HUDEP-2 (cell line): ENCODE results near the gene KRT33B.

Experiments used
- DNase-seq, 76 experiments: peaks; one replicate each; lab custom pipeline; 2025; ENCODE audit not compliant: unreplicated experiment in 76 of 76; lab: John Stamatoyannopoulos, UW

The KRT33B gene

DNA sequence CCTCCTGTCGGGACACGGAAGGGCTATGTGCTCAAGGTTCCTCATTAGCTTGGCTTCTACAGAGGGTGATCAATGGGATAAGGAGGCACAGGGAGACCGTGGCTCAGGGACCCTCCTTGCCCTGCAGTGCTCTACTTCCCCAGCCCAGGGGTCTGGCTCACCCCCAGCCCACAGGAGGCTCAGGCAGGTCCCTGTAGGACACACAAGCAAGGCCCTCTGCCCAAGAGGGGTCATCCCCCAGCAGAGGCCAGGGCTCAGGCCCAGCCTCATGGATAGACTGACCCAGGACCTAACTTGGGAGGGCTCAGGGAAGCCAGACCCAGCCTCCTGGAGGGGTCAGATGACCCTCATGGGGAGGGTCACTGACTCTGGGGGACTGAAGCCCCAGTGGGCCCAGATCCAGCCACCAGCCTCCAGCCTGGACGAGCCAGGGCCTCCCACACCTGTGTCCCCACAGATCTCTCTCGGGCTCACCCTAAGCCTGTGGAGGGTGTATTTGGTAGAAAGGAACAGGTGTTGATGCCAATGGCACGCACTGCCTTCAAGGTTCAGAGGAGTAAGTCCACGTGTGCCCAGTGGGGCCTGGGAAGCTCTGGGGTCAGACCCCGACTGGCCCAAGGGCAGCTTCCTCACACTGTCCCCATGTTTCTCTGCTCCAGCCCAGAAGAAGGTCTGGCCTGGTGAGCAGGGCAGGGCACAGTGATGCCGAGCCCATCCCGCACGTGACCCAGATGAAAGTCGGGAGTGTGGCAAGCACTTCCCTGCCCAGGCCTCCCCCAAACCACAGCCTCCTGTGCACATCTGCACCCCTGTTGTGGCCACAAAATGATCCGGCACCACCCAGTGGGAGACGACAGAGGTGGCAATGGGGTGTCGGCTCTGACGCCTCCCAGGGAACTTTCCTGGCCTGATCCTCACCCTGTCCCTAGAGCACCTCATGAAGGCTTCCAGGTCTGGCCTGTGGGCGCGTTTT is 43.2 kb downstream of the KRT33B start:
- DNase-seq = no peak

- no peak for DNase-seq
Observed at GRCh38 chr17:41325611-41326010, 44.0 kb downstream of the KRT33B start.

GRCh38 chr17:41325126-41325525 is 44.5 kb downstream of the KRT33B start:
- no peak for DNase-seq

GRCh38 chr17:41324180-41325075 is 45.2 kb downstream of the KRT33B start:
- DNase-seq = no peak

DNA sequence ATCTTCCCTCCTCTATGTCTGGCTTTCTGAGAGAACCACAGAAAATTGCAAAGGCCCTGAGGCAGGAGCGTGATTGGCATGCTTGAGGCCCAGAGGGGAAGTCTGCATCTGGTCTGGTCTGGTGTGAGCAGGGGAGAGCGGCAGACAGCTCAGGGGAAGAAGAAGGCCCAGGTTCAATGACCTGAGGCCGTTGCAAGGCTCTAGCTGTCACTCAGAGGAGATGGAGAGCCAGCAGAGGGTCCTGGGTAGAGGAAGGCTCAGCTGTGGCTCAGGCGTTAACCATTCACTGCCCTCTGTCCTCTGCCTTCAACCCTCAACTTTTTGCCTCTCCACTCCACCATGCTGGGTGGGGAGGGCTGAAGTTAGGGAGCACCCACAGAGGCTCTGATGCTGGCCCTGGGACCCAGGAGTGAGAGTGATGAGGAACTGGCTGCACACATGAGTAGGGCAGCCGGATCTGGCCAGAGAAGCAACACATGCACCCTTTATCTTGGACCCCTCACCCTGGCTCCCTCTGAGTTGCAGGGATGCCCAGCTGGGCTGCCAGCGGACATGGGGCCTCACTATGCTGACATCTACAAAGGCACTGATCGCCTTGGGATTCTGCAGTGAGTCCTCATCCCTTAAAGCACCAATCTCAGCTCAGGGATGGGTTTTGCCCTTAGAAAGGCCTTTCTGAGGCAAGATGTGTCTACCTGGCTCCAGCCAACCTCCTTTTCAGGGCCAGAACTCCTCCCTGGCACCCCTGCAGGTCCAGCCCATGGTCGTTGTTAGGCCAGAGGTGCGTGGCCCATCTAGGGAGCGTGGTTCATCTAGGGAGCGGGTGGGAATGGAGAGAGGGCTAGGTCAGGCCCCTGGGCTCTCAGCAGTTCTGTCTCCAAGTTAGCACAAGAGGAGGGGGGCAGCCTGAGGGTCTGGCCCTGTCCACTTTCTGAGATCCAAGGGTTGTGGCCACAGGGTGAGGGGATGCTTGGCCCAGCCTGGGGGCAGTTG is 46.4 kb downstream of the KRT33B start:
- no peak for DNase-seq

GRCh38 chr17:41322094-41322902 is 47.3 kb downstream of the KRT33B start:
- peak in 3 of 76 experiments; percentile 3 to 5 (median 5) for DNase-seq

DNA sequence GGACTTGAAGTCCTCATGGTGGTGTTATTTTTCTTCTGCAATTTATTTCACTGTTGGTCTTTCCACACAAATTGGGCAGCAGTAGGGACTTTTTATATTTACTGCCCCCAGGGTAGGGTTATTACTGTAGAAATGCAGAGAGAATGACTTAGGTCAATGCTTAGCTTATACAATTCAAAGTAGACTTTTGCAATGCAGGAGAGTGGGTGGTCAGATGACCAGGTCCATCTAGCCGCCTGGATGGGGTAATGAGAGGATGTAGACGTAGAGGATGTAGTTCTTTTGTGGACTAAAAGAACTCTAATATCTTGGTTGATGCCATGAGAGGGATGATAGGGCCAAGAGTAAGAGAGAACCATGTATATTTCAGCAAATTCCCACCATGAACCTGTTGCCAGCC is 51.4 kb downstream of the KRT33B start:
- no peak for DNase-seq

DNA sequence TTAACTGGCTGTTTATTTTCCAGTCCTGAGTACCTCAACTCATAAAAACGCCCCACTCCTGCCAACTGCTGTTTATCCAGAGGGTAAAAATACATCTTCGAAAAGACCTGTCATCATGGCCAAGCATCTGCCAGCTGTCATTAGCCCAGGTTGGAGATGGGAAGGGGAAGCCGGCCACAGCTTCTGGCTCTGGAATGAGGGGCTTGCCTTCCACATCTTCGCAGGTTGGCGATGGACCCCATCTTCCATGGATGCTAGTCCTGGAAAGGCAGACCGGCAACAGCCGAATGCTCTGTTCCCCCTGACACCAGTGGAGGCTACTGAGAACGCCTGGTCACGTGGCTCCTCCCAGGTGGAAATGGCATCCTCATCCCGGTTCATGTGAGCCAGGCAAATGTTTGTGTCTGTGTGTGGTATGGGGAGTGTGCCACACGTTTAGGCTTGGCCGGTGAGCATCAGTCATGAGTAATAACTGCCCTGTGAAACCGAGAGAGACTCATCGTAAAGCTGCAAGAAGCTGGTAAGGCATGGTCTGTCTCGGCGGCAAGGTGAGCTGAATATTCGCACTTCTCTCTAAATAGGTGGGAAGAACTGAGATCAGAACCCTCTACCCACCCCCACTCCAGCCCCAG is 53.7 kb downstream of the KRT33B start:
- no peak for DNase-seq

GRCh38 chr17:41315204-41315794 is 54.3 kb downstream of the KRT33B start, which contains the start of gene KRTAP17-1:
KRTAP17-1 (minus strand) TSS chr17:41315710; CDS start chr17:41315650, 60 bp downstream.
- DNase-seq = no peak
